Measurements from ENCODE around the gene PKDREJ.

The PKDREJ gene

DNA sequence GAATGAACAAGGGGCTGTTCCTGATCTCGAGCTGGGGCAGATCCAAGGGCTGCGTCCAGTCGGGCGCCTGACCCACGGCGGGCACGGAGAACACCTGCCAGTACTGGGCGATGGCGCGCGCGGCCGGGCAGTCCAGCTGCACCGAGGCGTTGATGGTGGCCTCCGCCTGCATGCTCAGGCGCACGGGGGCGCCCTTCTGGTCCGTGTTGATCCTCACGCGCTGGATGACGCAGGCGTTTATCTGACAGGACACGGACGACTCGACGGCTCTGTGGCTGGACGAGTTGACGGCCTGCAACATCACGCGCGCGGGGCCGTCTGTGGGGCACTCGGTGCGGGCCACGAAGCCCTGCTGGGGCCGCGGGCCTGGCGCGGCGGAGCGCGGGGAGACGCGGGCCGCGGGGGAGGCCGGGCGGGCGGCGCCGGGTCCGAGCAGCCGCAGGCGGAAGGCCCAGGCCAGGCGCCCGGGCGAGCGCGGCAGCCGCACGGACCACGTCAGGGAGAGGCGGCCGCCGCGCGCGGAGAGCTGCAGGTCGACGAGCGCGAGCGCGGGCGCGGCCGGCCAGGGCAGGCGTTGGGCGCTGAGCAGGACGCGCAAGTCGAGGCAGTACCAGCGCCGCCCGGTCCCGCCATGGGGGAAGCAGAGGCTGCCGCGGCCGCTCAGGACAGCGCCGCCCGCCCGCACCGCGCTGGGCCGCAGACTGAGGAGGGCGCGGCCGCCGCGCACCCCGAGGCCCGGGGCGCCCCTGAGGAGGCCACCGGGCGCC, 511 bp downstream of the PKDREJ start:
- no peak for DNase-seq

- no peak for DNase-seq
These were observed 3.1 kb downstream of the PKDREJ start for GRCh38 chr22:46260038-46260437.

GRCh38 chr22:46259374-46259773, 3.8 kb downstream of the PKDREJ start:
- DNase-seq: no peak

DNA sequence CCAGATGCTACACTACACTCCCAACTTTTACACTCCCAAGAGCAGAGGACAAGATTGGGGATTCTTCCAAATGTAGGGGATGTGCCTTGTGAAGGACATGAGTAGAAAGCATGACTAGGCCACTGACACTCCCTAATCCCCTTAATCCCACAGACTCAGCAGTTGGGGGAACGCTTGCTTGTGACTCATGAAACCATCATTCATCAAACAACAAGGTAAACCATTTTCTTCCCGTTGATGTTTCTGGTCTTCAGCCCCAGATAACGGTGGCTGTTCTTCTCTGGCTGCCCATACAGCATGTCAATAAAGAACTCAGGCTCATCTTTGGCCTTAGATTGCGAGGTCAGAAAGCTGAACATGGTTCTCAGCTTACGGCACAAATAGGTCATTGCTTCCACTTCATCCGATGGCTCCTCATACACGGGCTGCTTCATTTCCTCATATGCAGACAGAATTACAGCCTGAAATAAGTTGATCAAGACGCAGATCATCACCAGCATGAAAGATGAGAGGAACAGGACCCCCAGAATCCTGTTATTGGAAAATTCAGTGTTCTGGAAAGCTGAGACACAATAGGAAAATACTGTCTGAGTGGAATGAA, 6.7 kb downstream of the PKDREJ start:
- DNase-seq: no peak

GRCh38 chr22:46251816-46252380, 11.2 kb downstream of the PKDREJ start:
- no peak for DNase-seq

DNA sequence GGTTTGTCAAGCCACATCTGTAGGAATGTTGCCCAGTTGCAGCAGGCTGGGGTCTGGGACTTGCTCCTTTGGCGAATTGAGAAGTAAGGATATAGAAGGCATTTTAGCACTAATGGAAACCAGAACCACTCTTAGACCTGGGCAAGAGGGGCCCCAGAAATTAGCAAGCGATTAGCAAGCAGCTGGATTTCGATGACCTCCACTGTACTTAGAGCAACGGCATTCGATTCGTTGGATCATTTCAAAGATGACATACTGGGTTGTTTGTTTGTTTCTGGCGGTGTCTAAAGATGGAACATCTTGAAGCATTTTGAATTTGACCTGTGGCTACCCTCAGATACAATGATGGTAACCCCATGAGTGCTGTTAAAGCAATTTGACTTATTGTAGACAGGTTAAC, 11.9 kb downstream of the PKDREJ start:
- DNase-seq: no peak

DNA sequence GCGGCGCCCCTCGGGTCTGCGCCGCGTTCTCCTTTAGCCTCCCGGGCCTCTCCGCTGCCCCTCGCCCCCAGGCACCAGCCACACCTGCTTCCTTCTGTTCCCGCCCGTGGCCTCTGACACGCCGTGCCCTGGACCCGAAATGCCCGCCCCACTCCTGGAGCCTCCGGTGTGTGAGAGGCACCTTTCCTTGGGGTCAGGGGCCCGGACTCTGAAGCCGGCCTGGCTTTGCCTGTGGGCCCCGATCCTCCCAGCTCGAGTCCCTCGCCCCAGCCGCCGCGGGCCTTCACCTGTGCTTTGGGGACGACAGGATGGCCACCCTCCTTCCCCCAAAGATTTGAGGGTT, 12.4 kb downstream of the PKDREJ start:
- DNase-seq: no peak

DNA sequence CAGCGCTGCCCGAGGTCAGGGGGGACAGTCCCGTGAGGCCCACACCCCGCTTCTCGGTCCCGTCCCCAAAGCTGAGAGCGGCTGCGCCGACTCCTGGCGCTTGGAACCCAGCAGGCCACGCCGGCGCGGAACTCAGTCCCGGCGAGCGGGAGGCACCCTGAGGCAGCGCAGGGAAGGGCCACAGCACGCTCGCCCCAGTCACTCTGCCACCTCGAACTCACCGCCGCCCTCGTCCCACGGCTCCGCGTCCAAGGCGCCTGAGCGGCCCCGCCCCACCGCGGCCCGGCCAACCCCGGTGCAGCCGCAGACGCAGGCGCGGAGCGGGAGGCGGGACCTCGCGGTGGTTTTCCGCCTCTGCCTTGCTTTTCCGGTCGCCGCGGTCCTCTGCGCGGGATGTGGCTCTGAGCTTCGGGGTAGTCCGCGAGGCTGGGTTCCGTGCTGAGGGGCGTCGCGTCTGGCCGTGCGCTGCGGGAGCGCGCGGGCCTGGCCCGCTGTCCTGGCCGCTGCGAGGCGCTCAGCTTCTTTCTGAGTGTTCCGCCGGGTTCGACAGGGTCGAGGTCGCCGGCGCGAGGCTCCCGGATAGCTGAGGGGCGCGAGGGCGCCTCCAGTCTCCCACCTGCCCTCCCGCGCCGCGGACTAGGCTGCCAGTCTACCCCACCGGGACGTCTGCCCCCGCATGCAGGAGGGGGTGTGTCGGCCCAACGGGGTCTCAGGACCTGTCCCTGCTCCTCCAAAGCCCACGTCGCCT, 12.9 kb downstream of the PKDREJ start, which contains the start of gene CDPF1:
Gene CDPF1 (minus strand): TSS at position 259 of the 748 bp plus-strand sequence. CDS start 2,009 bp downstream, outside the sequence.
- DNase-seq: peak; percentile 60

DNA sequence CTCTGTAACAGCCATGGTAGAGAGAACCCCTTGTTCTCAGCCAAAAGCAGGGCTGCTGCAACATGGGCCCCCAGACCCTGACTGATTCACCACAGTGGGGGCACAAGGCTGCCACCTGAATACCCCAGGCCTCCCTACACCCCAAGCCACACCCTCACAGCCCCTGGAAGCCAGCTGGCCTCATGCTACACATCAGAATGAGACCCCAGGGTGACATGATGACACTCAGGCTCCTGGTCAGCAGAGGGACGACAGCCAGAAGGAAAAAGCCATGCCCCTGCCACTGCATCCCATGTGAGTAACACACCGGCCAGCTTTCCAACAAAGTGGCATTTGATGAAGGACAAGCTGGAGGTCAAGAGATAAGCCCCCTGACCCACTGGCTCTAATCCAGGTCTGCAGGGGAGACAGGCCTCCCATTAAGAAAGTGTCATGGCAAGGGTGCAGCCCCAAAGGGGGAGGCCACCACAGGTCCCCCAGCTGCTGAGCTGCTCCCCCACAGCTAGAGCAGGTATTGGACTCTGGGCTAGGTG, 15.6 kb downstream of the PKDREJ start:
- no peak for DNase-seq

- DNase-seq: no peak
These were observed 17.0 kb downstream of the PKDREJ start for GRCh38 chr22:46246178-46246577.

GRCh38 chr22:46245511-46245910, 17.6 kb downstream of the PKDREJ start:
- DNase-seq: no peak

DNA sequence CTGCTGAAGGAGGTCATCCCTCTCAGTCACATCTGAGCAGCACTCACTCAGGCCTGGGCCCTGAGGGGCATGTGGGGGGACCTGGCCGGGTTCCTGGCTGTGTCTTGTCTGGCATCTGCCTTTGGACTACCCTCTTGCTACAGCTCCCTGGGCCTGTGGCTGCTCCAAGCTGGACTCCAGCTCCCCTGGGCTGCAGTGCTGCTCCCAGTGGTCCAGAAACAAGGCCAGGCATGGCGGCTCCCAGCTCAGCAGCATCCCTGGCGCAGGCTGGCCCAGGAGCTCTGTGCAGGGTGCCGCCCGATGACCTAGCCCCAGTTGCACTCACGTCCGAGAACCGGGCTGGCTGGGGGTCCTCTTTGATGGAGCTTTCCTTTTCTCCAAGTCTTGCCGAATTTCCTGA, 18.4 kb downstream of the PKDREJ start:
- no peak for DNase-seq

DNA sequence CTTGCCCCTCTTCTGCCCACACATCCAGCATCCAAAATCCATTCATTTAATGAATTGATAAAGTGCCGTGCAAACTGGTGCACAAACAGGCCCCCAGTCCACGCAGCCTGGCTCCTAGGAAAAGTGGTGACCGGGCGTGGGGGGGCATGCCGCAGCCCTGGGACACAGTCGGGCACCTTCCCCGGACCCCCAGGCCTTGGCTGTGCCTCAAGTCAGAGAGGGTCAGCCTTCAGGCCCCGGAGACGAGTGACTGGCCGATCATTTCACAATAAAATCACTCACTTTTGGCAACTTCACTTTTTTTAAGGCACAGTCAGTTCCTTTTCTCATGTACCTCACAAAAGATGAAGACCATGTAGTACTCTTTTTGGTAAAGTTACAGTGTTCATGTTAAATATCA, 21.1 kb downstream of the PKDREJ start:
- DNase-seq: no peak

GRCh38 chr22:46241396-46242007, 21.6 kb downstream of the PKDREJ start:
- no peak for DNase-seq

GRCh38 chr22:46240907-46241306, 22.2 kb downstream of the PKDREJ start:
- DNase-seq: no peak

- DNase-seq: no peak
These were observed 22.6 kb downstream of the PKDREJ start for GRCh38 chr22:46240506-46240905.

DNA sequence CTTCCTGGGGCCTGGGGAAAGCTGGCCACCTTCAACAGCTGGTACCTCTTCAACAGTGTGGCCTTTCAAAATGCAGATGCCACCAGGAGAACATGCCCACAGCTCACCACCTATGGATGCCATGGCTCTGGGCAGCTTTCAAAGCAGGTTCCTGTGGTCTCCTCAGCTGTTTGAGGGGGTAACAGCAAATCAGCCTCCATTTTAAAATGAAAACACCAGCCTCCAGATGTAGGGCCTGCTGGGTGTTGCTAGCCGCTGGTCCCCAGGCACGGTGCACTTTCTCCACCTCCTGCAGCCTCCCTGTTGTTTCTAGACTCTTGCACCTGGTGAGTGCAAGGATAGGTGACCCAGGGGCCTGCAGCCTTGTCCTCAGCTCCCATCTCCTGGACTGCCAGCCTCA, 23.1 kb downstream of the PKDREJ start:
- no peak for DNase-seq

DNA sequence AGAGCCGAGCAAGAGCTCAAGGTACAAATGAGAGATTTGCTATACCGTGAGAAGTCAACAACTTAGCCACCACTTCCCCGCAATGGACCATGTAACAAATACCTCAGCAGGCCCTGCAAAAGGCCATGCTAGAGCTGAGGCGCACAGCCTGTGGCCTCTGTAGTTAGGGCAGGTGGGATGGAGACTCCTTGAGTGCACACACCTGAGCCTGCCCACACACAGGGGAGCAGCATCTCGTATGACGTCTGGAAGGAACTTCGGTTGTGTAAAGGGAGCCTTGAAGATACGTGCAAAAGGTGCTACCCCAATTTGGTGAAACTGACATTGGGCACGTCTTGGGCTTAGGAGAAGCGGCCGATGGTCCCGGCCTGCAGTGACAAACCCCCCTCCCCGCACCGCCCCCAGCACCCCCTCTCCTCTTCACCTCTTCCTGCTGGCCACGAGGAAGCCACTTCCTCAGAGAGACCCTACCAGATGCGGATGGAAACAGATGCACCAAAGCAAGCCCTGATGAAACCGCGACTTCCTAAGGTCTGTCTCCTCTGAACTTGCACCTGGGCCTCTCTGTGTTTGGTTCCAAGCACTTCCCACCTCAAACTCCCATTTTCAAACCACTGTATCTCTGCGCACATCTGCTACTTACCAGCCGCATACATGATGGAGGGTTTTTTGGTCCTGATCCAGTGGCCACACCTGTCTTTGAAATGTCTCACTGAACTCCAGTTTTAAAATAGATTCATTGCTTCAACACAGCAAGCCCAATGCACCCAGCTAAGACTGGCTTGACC, 23.7 kb downstream of the PKDREJ start:
- no peak for DNase-seq

GRCh38 chr22:46238541-46238940, 24.6 kb downstream of the PKDREJ start:
- DNase-seq: no peak

DNA sequence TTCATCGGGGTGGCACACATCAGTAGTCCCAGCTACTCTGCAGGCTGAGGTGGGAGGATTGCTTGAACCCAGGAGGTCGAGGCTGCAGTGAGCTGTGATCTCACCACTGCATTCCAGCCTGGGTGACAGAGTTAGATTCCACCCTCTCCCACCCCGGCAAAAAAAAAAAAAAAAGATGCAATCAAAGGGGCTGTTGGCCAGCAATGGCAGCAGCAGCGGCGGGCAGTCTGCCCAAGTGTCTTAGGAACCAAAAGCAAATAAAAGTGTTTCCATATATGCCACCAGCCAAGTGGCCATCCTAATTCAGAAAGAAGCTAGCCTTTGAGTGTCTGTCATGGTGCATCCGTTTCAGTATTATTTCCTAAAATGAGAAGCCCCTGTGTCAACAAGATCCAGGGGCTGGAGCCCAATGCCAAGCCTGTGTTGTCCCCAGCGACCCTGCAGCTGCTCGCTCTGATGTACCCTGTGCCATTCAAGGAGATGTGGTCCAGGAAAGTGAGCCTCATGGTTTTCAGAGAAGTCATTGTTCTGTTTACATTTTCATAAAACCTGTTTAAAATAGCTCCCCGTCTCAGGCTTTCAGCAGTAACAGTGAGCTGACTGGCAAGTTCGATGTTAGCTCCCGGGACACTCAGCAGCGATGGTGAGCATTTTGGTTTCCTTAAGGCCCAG, 25.6 kb downstream of the PKDREJ start:
- DNase-seq: no peak

- no peak for DNase-seq
These were observed 28.2 kb downstream of the PKDREJ start for GRCh38 chr22:46234969-46235368.

- no peak for DNase-seq
These were observed 29.9 kb downstream of the PKDREJ start for GRCh38 chr22:46233231-46233630.

Data from DMS79 (cell line).